ENCODE data around the gene PIP5KL1.

Gene PIP5KL1

DNA sequence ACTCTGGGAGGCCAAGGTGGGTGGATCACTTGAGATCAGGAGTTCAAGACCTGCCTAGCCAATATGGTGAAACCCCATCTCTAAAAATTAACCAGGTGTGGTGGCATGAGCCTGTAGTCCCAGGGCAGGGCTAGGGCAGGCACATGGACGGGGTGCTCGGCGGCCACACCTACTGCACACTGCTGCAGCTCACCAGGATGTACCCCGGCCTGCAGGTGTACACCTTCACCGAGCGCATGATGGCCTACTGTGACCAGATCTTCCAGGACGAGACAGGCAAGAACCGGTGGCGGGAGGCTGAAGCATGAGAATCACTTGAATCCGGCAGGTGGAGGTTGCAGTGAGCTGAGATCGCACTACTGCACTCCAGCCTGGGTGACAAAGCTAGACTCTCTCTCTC lies 16.9 kb downstream of the PIP5KL1 start:
- H3K4me3 ChIP-seq (ENCODE audit: low read depth, low read length) = no peak overlapping the region
- TF ChIP-seq, protein P1, sequence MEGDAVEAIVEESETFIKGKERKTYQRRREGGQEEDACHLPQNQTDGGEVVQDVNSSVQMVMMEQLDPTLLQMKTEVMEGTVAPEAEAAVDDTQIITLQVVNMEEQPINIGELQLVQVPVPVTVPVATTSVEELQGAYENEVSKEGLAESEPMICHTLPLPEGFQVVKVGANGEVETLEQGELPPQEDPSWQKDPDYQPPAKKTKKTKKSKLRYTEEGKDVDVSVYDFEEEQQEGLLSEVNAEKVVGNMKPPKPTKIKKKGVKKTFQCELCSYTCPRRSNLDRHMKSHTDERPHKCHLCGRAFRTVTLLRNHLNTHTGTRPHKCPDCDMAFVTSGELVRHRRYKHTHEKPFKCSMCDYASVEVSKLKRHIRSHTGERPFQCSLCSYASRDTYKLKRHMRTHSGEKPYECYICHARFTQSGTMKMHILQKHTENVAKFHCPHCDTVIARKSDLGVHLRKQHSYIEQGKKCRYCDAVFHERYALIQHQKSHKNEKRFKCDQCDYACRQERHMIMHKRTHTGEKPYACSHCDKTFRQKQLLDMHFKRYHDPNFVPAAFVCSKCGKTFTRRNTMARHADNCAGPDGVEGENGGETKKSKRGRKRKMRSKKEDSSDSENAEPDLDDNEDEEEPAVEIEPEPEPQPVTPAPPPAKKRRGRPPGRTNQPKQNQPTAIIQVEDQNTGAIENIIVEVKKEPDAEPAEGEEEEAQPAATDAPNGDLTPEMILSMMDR (conservative IDR thresholded peaks at IDR 0.05; ENCODE audit: low read depth, low read length) = no peak
- DNase-seq (ENCODE audit: low read depth) = no peak

DNA sequence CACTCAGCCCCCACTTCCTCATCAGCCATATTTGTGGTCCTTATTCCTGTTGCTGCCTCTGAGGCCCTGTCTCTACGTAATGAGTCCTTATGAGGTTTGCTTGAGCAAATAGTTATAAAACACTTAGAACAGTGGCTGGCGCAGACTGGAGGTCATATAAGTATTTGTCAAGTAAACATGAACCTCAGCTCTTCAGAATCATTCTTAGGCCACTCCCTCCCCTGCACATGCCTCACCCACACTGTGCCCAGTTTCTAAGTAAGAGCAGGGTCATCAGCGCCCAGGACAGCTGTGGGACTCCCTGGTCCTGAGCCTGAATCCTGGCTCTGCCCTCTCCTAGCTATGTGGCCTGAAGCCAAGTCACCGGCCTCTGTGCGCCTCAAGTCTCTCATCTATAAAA lies 17.7 kb downstream of the PIP5KL1 start:
- no peak for DNase-seq (ENCODE audit: low read depth)
- TF ChIP-seq, protein P1 (conservative IDR thresholded peaks at IDR 0.05; ENCODE audit: low read depth, low read length) = no peak
- no peak overlapping the region for H3K4me3 ChIP-seq (ENCODE audit: low read depth, low read length)

DNA sequence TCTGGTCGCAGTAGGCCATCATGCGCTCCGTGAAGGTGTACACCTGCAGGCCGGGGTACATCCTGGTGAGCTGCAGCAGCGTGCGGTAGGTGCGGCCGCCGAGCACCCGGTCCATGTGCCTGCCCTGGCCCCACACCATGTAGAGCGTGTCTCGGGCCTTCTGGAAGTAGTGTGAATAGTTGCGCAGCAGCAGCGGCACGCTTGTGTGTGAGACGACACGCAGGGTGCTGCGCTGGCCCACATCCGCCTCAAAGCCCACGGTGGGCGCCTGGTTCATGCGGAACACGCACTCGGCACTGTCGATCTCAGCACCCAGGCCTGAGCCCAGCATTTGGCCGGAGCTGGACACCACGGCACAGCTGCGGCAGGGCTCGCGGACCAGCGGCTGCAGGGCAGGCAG lies 18.3 kb downstream of the PIP5KL1 start:
- TF ChIP-seq, protein P1 (conservative IDR thresholded peaks at IDR 0.05; ENCODE audit: low read depth, low read length) = no peak
- no peak for DNase-seq (ENCODE audit: low read depth)
- no peak overlapping the region for H3K4me3 ChIP-seq (ENCODE audit: low read depth, low read length)

DNA sequence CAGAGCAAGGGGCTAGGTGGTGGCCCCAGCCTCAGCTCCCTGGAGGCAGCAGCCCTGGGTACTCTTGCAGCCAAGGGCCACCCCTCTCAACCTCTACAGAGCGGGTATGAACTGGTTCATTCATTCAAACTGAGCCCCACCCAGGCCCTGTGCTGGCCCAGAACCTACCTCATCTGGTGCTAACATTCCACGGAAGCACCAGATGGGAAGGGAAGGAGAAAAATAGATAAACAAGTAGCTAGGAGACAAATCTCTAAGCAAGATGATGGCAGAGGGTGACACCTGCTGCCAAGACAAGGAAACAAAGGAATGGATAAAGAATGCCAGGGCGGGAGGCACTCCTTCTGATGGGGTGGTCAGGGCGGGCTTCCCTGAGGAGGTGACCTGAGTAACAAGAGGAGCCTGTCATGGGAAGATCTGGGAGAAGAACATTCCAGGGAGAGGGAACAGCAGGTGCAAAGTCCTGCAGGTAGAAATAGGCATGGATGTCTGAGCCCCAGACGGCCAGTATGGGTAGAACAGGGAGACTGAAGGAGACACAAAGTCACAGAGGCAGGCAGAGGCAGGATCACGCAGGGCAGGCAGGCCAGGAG lies 19.9 kb downstream of the PIP5KL1 start:
- DNase-seq (ENCODE audit: low read depth) = peak; percentile 58
- no peak overlapping the region for H3K4me3 ChIP-seq (ENCODE audit: low read depth, low read length)
- TF ChIP-seq, protein P1 (conservative IDR thresholded peaks at IDR 0.05; ENCODE audit: low read depth, low read length) = peak; percentile 28

DNA sequence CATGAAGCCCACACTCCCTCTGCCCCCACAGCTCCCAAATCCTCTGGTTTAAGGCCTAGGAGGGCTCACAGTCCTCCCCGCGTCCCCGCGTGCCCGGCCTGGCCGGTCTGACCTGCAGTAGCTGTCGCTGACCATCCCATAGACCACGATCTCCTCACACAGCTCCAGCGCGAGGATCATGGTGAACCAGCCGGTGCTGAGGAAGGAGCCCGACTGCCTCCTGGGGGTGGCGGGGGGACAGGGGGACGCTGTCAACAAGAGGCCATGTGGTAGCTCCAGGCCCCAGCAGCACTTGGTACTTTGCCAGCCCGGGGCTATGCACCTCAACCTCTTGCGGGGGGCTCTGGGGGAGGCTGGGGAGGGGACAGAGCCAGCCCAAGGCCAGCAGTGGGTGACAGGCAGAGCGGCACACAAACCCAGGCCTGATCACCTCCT lies 20.7 kb downstream of the PIP5KL1 start:
- H3K4me3 ChIP-seq (ENCODE audit: low read depth, low read length) = no peak overlapping the region
- TF ChIP-seq, protein P1 (conservative IDR thresholded peaks at IDR 0.05; ENCODE audit: low read depth, low read length) = no peak
- no peak for DNase-seq (ENCODE audit: low read depth)

DNA sequence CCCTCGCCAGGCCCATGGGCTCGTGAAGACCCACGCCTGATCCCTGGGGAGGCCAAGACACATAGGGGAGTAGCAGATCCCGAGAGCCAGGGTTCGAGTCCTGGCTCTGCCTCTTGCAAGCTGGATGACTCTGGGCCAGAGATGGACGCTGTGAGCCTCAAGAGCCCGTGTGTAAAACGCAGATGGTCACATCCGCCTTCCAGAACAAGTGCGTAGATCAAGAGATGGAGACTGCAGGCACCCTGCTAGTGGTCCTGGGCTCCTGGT lies 22.0 kb downstream of the PIP5KL1 start:
- TF ChIP-seq, protein P1 (conservative IDR thresholded peaks at IDR 0.05; ENCODE audit: low read depth, low read length) = no peak
- DNase-seq (ENCODE audit: low read depth) = no peak
- no peak overlapping the region for H3K4me3 ChIP-seq (ENCODE audit: low read depth, low read length)

DNA sequence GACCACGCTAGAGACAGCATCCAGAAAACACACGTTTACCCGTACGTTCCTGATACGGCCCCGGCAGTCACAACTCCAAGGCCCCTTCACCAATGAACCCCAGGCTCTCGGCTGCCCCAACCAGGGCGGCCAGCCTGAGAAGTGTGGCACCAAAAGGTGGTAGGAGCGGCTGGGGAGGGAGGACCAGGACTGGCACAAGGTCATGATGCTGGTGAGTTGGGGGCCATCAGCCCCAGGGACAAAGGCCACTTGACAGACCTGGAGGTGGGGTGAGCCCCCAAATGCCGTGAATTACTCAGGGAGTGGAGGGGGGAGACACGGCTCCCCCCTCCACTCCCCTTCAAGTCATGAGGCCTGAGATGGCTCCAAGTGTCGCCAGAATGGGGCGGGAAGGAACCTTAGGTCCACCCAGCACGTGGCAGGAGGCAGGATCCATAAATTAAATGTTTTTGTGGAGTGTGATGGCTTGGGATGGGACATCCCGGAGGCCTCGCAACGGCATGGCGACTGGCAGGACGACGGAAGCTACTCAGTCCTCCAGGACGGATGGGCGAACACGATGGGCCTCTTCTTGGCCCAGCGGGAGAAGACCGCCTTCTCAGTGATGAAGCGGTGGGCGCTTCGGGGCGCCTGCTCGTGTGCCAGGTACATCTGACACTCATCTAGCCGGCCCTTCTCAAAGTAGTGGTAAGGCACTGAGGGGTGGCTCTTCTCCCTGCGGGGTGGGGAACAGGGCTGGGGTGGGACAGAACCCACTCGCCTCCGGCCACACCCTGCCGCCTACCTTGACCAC lies 22.5 kb downstream of the PIP5KL1 start:
- no peak overlapping the region for H3K4me3 ChIP-seq (ENCODE audit: low read depth, low read length)
- no peak for DNase-seq (ENCODE audit: low read depth)
- TF ChIP-seq, protein P1 (conservative IDR thresholded peaks at IDR 0.05; ENCODE audit: low read depth, low read length) = no peak

All from choroid plexus epithelial cell (primary cell).